GM21737 (cell line): ENCODE data around the gene P4HA2.
"Not testable (repeated sequence)": the region's sequence is repeated elsewhere in the genome, so short reads cannot be mapped to it uniquely, and the experiment has no call there.

Experiments
- ATAC-seq: cut with Tn5 transposase; IDR thresholded peaks from one replicate; pipeline ENCODE4 v1.9.1; 2021; ENCODE audit warnings: mild to moderate bottlenecking, moderate library complexity; ENCODE audit not compliant: unreplicated experiment

P4HA2 gene

DNA sequence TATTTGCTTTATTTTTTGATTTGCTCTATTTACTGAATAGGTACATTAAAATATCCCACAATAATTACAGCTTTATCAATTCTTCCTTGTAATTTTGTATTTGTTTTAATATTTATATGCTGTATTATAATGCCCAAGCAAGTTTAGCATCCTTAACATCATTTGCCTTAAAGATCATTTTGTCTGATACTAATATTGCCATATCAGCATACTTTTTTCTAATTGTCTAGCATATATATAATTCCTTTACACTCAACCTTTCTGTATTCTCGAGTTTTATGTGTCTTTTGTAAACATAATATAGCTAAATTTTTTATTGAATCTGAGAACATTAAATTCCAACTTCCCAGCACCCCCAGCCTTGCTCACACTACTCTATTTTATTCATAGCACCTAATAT, 64.7 kb downstream of the P4HA2 start:
- no peak for ATAC-seq

DNA sequence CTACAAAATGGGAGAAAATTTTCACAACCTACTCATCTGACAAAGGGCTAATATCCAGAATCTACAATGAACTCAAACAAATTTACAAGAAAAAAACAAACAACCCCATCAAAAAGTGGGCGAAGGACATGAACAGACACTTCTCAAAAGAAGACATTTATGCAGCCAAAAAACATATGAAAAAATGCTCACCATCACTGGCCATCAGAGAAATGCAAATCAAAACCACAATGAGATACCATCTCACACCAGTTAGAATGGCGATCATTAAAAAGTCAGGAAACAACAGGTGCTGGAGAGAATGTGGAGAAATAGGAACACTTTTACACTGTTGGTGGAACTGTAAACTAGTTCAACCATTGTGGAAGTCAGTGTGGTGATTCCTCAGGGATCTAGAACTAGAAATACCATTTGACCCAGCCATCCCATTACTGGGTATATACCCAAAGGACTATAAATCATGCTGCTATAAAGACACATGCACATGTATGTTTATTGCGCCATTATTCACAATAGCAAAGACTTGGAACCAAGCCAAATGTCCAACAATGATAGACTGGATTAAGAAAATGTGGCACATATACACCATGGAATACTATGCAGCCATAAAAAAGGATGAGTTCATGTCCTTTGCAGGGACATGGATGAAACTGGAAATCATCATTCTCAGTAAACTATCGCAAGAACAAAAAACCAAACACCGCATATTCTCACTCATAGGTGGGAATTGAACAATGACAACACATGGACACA, 65.9 kb downstream of the P4HA2 start:
- ATAC-seq: not testable (repeated sequence)

DNA sequence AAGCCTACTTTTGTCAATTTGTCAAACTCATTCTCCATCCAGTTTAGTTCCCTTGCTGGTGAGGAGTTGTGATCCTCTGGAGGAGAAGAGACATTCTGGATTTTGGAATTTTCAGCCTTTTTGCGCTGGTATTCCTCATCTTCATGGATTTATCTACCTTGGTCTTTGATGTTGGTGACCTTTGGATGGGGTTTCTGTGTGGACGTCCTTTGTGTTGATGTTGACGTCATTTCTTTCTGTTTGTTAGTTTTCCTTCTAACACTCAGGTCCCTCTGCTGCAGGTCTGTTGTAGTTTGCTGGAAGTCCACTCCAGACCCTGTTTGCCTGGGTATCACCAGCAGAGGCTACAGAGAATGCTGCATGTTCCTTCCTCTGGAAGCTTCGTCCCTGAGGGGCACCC, 71.2 kb downstream of the P4HA2 start:
- ATAC-seq: no peak

DNA sequence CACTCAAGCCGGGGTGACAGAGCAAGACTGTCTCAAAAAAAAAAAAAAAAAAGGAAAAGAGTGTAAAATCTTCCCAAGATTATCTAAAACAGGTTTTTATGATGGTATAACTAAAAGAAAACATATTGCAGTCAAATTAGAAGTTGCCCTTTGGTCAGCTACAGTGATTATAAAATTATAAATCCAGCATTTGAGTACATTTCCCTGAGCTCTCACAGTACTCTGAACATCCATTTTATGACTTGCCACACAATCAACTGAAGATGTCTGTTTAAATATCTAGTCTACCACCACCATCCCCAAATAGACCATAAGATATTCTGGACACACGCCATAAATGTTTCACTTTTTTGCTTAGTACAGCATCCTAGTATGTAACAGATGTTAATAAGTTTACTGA, 77.1 kb downstream of the P4HA2 start:
- ATAC-seq: no peak

DNA sequence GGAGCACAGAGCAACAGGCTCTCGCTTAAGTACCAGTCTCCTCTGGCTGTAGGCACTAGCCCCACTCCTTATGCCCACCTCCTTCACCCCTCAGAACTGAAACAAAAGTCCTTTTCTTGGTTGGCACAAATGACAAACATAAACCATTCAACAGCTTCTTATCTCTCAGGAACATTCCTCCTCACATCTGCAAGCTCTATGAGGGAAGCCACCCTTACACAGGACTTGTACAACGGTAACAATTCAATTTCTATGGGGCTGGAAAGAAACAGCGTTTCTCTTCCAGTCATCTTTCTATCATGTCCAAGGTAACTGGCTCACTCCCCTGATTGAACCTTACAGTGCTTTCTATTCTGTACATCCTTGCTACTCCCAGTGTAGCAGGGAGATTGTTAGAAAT, 80.0 kb downstream of the P4HA2 start:
- no peak for ATAC-seq

DNA sequence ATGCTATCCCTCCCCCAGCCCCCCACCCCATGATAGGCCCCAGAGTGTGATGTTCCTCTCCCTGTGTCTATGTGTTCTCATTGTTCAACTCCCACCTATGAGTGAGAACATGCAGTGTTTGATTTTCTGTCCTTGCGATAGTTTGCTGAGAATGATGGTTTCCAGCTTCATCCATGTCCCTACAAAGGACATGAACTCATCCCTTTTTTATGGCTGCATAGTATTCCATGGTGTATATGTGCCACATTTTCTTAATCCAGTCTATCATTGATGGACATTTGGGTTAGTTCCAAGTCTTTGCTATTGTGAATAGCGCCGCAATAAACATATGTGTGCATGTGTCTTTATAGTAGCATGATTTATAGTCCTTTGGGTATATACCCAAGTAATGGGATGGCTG, 82.3 kb downstream of the P4HA2 start:
- ATAC-seq: not testable (repeated sequence)

DNA sequence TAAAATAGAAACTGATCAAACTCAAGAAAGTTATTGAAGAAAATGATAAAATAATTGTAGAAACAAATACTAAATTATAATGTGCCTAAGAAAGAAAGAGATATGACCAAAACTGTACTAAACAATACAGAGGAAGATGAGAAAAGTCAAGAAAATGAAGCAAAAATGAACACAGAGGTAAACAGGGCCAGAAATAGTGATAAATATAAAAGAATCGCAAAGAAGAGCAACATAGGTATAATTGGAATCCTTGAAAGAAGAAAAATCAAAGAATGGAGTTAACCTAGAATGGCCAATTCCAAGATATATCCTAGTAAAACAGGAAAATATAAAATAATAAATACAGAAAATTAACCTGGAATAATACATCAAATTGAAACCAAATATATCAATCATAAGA, 84.5 kb downstream of the P4HA2 start:
- no peak for ATAC-seq

DNA sequence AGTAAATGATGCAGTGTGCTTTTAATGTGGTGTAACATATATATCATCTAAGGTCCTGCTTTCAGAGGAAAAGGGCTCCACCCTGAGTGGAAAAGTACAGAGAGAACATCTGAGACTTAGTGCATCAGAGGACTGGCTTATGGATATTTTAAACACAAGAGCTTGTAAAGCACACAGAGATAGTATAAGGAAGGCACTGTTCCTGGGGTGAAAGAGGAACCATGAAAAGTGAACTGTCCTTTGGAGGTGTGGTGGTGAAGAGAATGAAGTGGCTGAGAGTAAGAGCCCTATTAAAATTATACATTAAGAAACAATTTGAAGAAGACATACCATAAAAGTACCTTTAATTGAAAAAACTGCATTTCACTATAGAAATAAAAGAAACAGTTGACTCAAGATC, 85.2 kb downstream of the P4HA2 start:
- no peak for ATAC-seq
